Measurements from ENCODE around the gene AMOT. TPM values are rescaled to one million over a fixed set of nuclear protein-coding genes. Genes with fewer than 3 reads are reported as not detected.

The AMOT gene
- total and polyA plus RNA-seq, 2 experiments from 2014 or later, result 52.1 to 93.3 TPM

Small RNA genes within 50 kb of the gene (small RNA-seq; reads per million reads assigned to genes)
- gene RN7SL266P, result not detected

Other genes with a start within 250 kb of the AMOT start
- gene LHFPL1, start 160.9 kb downstream of the AMOT start, total RNA-seq, result 0.24 and 0.63 TPM in 2 replicates
- gene LHFPL1, start 160.9 kb downstream of the AMOT start, polyA plus RNA-seq, result 0.17 and 0.19 TPM in 2 replicates